Hepatocyte (in vitro differentiated cells): Measurements from ENCODE around the gene PDE4B. TPM values are rescaled to one million over a fixed set of nuclear protein-coding genes. Genes with fewer than 3 reads are reported as not detected.

Experiments
- DNase-seq: peaks from one replicate; pipeline ENCODE4 v3.0.0-alpha.2; 2016; ENCODE audit warnings: low spot score
- H2AFZ ChIP-seq: fragments of 200-600 bp; sonication (generic); 2 replicates; pipeline ENCODE4 v1.6.0; 2016; ENCODE audit warnings: antibody characterized with exemption, mild to moderate bottlenecking
- H3K27ac ChIP-seq: fragments of 200-600 bp; sonication (generic); 2 replicates; pipeline ENCODE4 v1.5.1; 2016; ENCODE audit warnings: mild to moderate bottlenecking
- H3K27me3 ChIP-seq: fragments of 200-600 bp; sonication (generic); 2 replicates; pipeline ENCODE4 v1.6.1; 2016
- H3K36me3 ChIP-seq: fragments of 200-600 bp; sonication (generic); replicated peaks from 2 replicates; pipeline ENCODE4 v1.5.1; 2016; ENCODE audit warnings: low read depth; ENCODE audit not compliant: insufficient read depth
- H3K4me1 ChIP-seq: fragments of 200-600 bp; sonication (generic); 2 replicates; pipeline ENCODE4 v1.5.1; 2016; ENCODE audit warnings: mild to moderate bottlenecking, moderate library complexity; ENCODE audit not compliant: insufficient read depth
- H3K4me2 ChIP-seq: fragments of 200-600 bp; sonication (generic); 2 replicates; pipeline ENCODE4 v1.6.0; 2016
- H3K4me3 ChIP-seq: fragments of 200-600 bp; sonication (generic); 2 replicates; pipeline ENCODE4 v1.5.1; 2016; ENCODE audit warnings: mild to moderate bottlenecking
- H3K79me2 ChIP-seq: fragments of 200-600 bp; sonication (generic); 2 replicates; pipeline ENCODE4 v1.6.0; 2017; ENCODE audit warnings: mild to moderate bottlenecking
- H3K9me2 ChIP-seq: fragments of 200-600 bp; sonication (generic); replicated peaks from 2 replicates; pipeline ENCODE4 v1.6.0; 2017; ENCODE audit warnings: mild to moderate bottlenecking; ENCODE audit not compliant: insufficient read depth
- H3K9me3 ChIP-seq: fragments of 200-600 bp; sonication (generic); 2 replicates; pipeline ENCODE4 v1.5.1; 2016; ENCODE audit warnings: low read depth, mild to moderate bottlenecking
- H4K20me1 ChIP-seq: fragments of 200-600 bp; sonication (generic); 2 replicates; pipeline ENCODE4 v1.6.0; 2016; ENCODE audit warnings: mild to moderate bottlenecking; ENCODE audit not compliant: insufficient read depth, poor library complexity, severe bottlenecking
- EZH2 ChIP-seq: fragments of 200-600 bp; sonication (generic); IDR thresholded peaks from 2 replicates; pipeline ENCODE4 v1.6.1; 2016; ENCODE audit warnings: antibody characterized with exemption, mild to moderate bottlenecking, borderline replicate concordance
- EZH2phosphoT487 ChIP-seq: fragments of 200-600 bp; sonication (generic); IDR thresholded peaks from one replicate; pipeline ENCODE4 v1.6.1; 2018; ENCODE audit warnings: antibody characterized with exemption, mild to moderate bottlenecking, low read depth, moderate library complexity; ENCODE audit not compliant: unreplicated experiment, severe bottlenecking
- WGBS: methylation state at CpG from one replicate; pipeline ENCODE4 v1.1.6; 2016; ENCODE audit warnings: low lambda C conversion rate; ENCODE audit errors: missing lambda C conversion rate; 5-methylcytosine and 5-hydroxymethylcytosine counted together
- polyA plus RNA-seq: library from polyadenylated mRNA; unstranded; fragments of >200 nt; fragmentation: Nextera tagmentation; extraction: Ambion mirVana; gene quantifications from 2 replicates; pipeline ENCODE4 v1.2.1, GENCODE V29; 2016
- total RNA-seq: library from RNA; depleted of rRNA; stranded (reverse); fragments of >200 nt; gene quantifications from 2 replicates; pipeline ENCODE4 v1.2.3, GENCODE V29; 2014
- TF ChIP-seq, protein P1 (sequence below): fragments of 200-600 bp; sonication (generic); IDR thresholded peaks from 2 replicates; pipeline ENCODE4 v1.5.1; 2016; ENCODE audit warnings: antibody characterized with exemption, mild to moderate bottlenecking; ENCODE audit not compliant: poor library complexity

The PDE4B gene
- total and polyA plus RNA-seq, 2 experiments from 2014 or later = 1.8 to 3.4 TPM

DNA sequence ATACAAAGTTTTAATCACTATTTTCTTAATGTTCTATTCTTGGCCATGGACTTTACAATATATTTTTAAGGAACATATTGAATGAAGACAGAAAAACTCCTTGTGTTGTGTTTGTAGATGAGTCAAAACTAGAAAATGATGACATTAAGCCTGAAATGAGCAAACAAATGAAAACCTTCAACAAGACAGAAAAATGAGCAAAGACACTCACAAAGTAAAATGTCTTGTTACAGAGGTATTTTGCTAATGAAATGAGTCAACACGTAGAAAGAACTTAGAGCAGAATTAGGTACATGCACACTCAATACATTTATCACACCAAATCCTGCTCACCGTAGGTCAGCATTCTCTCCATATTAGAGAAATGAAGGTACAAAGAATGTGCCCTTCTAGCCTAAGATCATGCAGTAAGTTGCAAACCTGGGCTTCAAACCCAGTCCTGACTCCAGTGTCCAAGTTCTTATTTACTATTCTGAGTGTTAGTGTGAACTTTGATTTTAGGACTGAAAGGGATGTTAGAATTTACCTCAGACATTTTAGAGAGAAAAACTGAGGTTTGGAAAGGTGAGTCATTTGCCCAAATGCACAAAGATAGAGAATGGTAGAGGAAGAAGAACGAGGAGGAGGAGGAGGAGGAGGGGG, 607.3 kb downstream of the PDE4B start:
- H3K27ac ChIP-seq = no peak overlapping the region
- H4K20me1 ChIP-seq = no peaks in the 10 kb centered on the region
- 69% methylated on average over 3 of the region's 3 CpGs for WGBS

GRCh38 chr1:66400660-66401059, 608.0 kb downstream of the PDE4B start:
- H3K4me1 ChIP-seq = no peaks in the 10 kb centered on the region
- H3K9me3 ChIP-seq = no peaks in the 10 kb centered on the region
- H4K20me1 ChIP-seq = no peaks in the 10 kb centered on the region
- no peak overlapping the region for H2AFZ ChIP-seq
- WGBS = 87% methylated on average over 4 of the region's 4 CpGs
- no peaks in the 10 kb centered on the region for H3K27me3 ChIP-seq
- H3K9me2 ChIP-seq = no peaks in the 10 kb centered on the region
- DNase-seq = no peak
- no peaks in the 10 kb centered on the region for H3K36me3 ChIP-seq
- H3K79me2 ChIP-seq = no peaks in the 10 kb centered on the region
- H3K4me3 ChIP-seq = no peak overlapping the region
- H3K4me2 ChIP-seq = no peak overlapping the region
- TF ChIP-seq EZH2phosphoT487 (no peak), EZH2 (no peak)
- TF ChIP-seq, protein P1, sequence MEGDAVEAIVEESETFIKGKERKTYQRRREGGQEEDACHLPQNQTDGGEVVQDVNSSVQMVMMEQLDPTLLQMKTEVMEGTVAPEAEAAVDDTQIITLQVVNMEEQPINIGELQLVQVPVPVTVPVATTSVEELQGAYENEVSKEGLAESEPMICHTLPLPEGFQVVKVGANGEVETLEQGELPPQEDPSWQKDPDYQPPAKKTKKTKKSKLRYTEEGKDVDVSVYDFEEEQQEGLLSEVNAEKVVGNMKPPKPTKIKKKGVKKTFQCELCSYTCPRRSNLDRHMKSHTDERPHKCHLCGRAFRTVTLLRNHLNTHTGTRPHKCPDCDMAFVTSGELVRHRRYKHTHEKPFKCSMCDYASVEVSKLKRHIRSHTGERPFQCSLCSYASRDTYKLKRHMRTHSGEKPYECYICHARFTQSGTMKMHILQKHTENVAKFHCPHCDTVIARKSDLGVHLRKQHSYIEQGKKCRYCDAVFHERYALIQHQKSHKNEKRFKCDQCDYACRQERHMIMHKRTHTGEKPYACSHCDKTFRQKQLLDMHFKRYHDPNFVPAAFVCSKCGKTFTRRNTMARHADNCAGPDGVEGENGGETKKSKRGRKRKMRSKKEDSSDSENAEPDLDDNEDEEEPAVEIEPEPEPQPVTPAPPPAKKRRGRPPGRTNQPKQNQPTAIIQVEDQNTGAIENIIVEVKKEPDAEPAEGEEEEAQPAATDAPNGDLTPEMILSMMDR = no peak
- no peak overlapping the region for H3K27ac ChIP-seq

More for the DNA sequence above, 607.3 kb downstream of the PDE4B start:
- TF ChIP-seq, protein P1 = no peak
- no peak for TF ChIP-seq EZH2
- TF ChIP-seq EZH2phosphoT487 = no peak
- H3K27me3 ChIP-seq = no peaks in the 10 kb centered on the region
- no peaks in the 10 kb centered on the region for H3K9me2 ChIP-seq
- no peak overlapping the region for H3K4me2 ChIP-seq
- H3K79me2 ChIP-seq = no peaks in the 10 kb centered on the region
- no peak overlapping the region for H2AFZ ChIP-seq
- no peak overlapping the region for H3K4me3 ChIP-seq
- H3K36me3 ChIP-seq = no peaks in the 10 kb centered on the region
- H3K4me1 ChIP-seq = no peaks in the 10 kb centered on the region
- no peak for DNase-seq
- H3K9me3 ChIP-seq = no peaks in the 10 kb centered on the region

DNA sequence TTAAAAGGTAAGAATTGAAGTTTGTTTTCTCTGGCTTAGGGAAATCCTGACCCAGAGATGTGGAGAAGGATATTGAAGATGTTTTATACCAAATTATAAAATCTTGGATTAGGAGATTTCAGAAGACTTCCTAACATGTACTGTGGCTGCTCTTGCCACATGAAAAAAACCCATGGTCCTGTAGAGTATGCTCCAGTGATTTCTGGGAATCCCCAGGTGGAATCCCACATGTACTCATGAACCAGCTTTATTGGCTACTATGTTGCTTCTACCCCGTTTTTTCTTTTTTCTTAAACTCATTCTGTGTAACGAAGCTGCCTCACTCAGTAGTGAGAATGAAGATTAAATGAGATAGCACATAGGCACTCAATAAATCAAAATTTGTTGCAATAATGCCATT, 608.5 kb downstream of the PDE4B start:
- 88% methylated on average over 2 of the region's 2 CpGs for WGBS
- no peak for DNase-seq

More for the DNA sequence above, 608.5 kb downstream of the PDE4B start:
- H3K27me3 ChIP-seq = no peaks in the 10 kb centered on the region
- no peaks in the 10 kb centered on the region for H3K4me1 ChIP-seq
- no peak for TF ChIP-seq EZH2phosphoT487
- TF ChIP-seq, protein P1 = no peak
- no peaks in the 10 kb centered on the region for H4K20me1 ChIP-seq
- H3K9me3 ChIP-seq = no peaks in the 10 kb centered on the region
- H3K27ac ChIP-seq = no peak overlapping the region
- no peak overlapping the region for H3K4me3 ChIP-seq
- H2AFZ ChIP-seq = no peak overlapping the region
- H3K36me3 ChIP-seq = no peaks in the 10 kb centered on the region
- H3K9me2 ChIP-seq = no peaks in the 10 kb centered on the region
- H3K79me2 ChIP-seq = no peaks in the 10 kb centered on the region
- H3K4me2 ChIP-seq = no peak overlapping the region
